Retinal pigment epithelial cell (primary cell): ENCODE results near the gene ORAI3.
A peak's percentile ranks its signal among the peaks of the same experiment; 100 is the strongest.

Experiments used
- DNase-seq: peaks from one replicate; pipeline ENCODE4 v3.0.0-alpha.2; 2010; ENCODE audit warnings: low read depth
- H3K4me3 ChIP-seq: 2 replicates; pipeline ENCODE4 v1.5.1; 2011; ENCODE audit warnings: mild to moderate bottlenecking, low read length, control low read depth, moderate library complexity
- CTCF ChIP-seq: conservative IDR thresholded peaks from 2 replicates; pipeline ENCODE4 v1.5.1; 2011; ENCODE audit warnings: low read depth, low read length, control low read depth, inconsistent platforms

ORAI3 gene

GRCh38 chr16:30949650-30950515 lies 1.0 kb downstream of the ORAI3 start:
- TF ChIP-seq CTCF, result peak; percentile 25
- H3K4me3 ChIP-seq, result peak overlapping the region; percentile 80
- DNase-seq, result no peak

- no peak for DNase-seq
- TF ChIP-seq CTCF, result no peak
- H3K4me3 ChIP-seq, result peak overlapping the region; percentile 80
Measured at GRCh38 chr16:30950516-30951065, 1.7 kb downstream of the ORAI3 start.

- no peak overlapping the region for H3K4me3 ChIP-seq
- TF ChIP-seq CTCF, result no peak
- DNase-seq, result no peak
Measured at GRCh38 chr16:30951193-30951592, 2.3 kb downstream of the ORAI3 start.

- no peak overlapping the region for H3K4me3 ChIP-seq
- no peak for DNase-seq
- TF ChIP-seq CTCF, result no peak
Measured at GRCh38 chr16:30951750-30952149, 2.9 kb downstream of the ORAI3 start.

- no peak for DNase-seq
Measured at GRCh38 chr16:30953111-30953510, 4.2 kb downstream of the ORAI3 start.

GRCh38 chr16:30953511-30954124 lies 4.8 kb downstream of the ORAI3 start:
- no peak overlapping the region for H3K4me3 ChIP-seq
- peak; percentile 32 for DNase-seq
- TF ChIP-seq CTCF, result peak; percentile 86

More at GRCh38 chr16:30953111-30953510, 4.2 kb downstream of the ORAI3 start:
- no peak for TF ChIP-seq CTCF
- H3K4me3 ChIP-seq, result no peak overlapping the region
